Activated CD4-positive, alpha-beta memory T cell treated with anti-CD3 and anti-CD28 coated beads for 36 hours (primary cell): ENCODE results near the gene DNAL4. TPM values are rescaled to one million over a fixed set of nuclear protein-coding genes. Genes with fewer than 3 reads are reported as not detected.

Experiments
- CTCF ChIA-PET: fragments of 350-600 bp; sonication (Branson Sonifier 250); formaldehyde crosslinking; loops from one replicate; lab custom pipeline; 2021; ENCODE audit warnings: antibody characterized with exemption, inconsistent platforms; lab: Charles Lee
- POLR2A ChIA-PET: fragments of 350-600 bp; sonication (Branson Sonifier 250); formaldehyde crosslinking; loops from one replicate; lab custom pipeline; 2021; ENCODE audit warnings: antibody characterized with exemption; lab: Charles Lee
- DNase-seq: peaks from one replicate; pipeline ENCODE4 v3.0.0-alpha.2; 2020
- H3K27ac Mint-ChIP-seq: one replicate; pipeline ENCODE4 v1.8.0; 2021; ENCODE audit warnings: mixed read lengths
- H3K27me3 Mint-ChIP-seq: one replicate; pipeline ENCODE4 v1.8.0; 2021; ENCODE audit warnings: mixed read lengths
- H3K36me3 Mint-ChIP-seq: one replicate; pipeline ENCODE4 v1.8.0; 2021; ENCODE audit warnings: mixed read lengths
- H3K4me1 Mint-ChIP-seq: one replicate; pipeline ENCODE4 v1.8.0; 2021; ENCODE audit warnings: low read depth, mixed read lengths
- H3K4me3 Mint-ChIP-seq: one replicate; pipeline ENCODE4 v1.8.0; 2021; ENCODE audit warnings: mild to moderate bottlenecking, mixed read lengths
- H3K9me3 Mint-ChIP-seq: one replicate; pipeline ENCODE4 v1.8.0; 2021; ENCODE audit warnings: mixed read lengths
- intact Hi-C: fragments of 100-400 bp; cut with micrococcal nuclease; formaldehyde crosslinking; loops from one replicate; pipeline ENCODE4 v1.15.1; 2023
- total RNA-seq, 2 experiments: library from RNA; stranded (reverse); gene quantifications; one replicate each; pipeline ENCODE4 v1.2.3, GENCODE V29; 2021

Gene DNAL4
- total RNA-seq, 2 experiments from 2014 or later: 7.7 to 8.3 TPM

DNA sequence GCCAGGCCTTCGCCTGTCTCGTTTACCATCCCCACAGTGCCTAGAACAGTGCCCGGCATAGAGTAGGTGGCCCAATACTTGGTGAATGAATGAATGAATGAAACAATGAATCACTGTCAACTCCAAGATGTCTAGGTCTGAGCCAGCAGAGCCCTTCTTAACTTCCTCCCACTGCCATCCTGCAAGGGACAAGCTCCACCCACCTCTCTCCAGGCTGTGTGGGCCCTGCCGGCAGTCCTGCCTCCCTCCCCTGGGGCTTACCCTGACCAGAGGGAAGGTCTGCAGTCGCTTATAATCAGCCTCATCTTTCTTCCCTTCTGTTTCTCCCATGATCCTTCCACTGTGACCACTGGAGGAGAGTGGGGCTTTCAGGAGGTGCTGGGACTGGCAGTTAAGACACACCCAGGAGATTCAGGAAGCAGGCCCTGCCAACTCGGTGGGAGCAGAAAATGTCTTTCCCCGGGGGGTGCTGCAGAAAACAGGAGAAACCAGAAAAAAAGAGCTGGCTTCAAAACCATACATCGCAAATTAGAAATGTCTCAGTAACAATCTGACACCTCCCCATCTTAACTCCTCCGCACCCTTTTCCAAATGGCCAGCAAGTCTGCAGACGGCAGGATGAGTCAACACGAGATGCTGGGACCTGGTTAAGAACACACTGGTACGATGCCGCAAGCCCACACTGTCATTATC lies 11.4 kb downstream of the DNAL4 start:
- Mint-ChIP-seq H3K36me3 (no peaks in the 10 kb centered on the region), H3K9me3 (no peaks in the 10 kb centered on the region), H3K27me3 (no peaks in the 10 kb centered on the region), H3K4me3 (no peak overlapping the region), H3K4me1 (peaks cover 4% of the 10 kb centered on the region), H3K27ac (peak overlapping the region; percentile 53)
- CTCF ChIA-PET: interaction anchor here (1.2 kb wide), 1 partner anchor 14 kb away, joined by 3 read pairs; no protein-coding TSS in a partner anchor
- intact Hi-C loops: no loop called here
- DNase-seq: peak; percentile 28
- POLR2A ChIA-PET: no interaction called here

GRCh38 chr22:38781033-38781432 lies 12.9 kb downstream of the DNAL4 start:
- no peak for DNase-seq
- H3K27me3 Mint-ChIP-seq: no peaks in the 10 kb centered on the region
- ChIA-PET CTCF (no interaction called here), POLR2A (no interaction called here)
- no peaks in the 10 kb centered on the region for H3K9me3 Mint-ChIP-seq
- H3K36me3 Mint-ChIP-seq: no peaks in the 10 kb centered on the region
- no peak overlapping the region for H3K27ac Mint-ChIP-seq
- intact Hi-C loops: no loop called here
- no peak overlapping the region for H3K4me3 Mint-ChIP-seq
- H3K4me1 Mint-ChIP-seq: peaks cover 4% of the 10 kb centered on the region

- ChIA-PET POLR2A (no interaction called here), CTCF (interaction anchor here (0.7 kb wide), 1 partner anchor 11 kb away, joined by 3 read pairs; no protein-coding TSS in a partner anchor)
- Mint-ChIP-seq H3K27me3 (no peaks in the 10 kb centered on the region), H3K36me3 (no peaks in the 10 kb centered on the region), H3K4me3 (no peak overlapping the region), H3K27ac (no peak overlapping the region), H3K4me1 (peaks cover 4% of the 10 kb centered on the region), H3K9me3 (no peaks in the 10 kb centered on the region)
- DNase-seq: no peak
- intact Hi-C loops: no loop called here
Measured at GRCh38 chr22:38777087-38777671, 16.8 kb downstream of the DNAL4 start.

DNA sequence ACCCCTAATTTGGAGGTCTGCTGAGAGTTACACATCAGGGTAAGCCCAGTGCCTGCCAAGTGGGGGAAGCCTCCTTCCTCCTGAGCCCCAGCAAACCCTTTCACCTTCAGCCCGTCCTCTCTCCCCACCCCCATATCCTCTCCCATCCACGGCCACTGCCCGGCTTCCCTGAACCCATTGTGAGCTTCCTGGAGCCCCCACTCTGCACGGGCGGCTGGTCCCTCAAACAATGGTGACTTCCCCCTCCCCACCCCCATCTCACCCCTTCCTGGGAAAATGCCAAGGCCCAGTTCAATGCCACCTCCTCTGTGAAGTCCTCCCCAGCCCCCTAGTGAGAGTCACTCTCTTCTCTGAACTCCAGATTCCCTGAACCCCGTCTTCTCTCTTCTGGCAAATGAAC lies 17.9 kb downstream of the DNAL4 start:
- no peak for DNase-seq
- ChIA-PET POLR2A (no interaction called here), CTCF (interaction anchor here (1.7 kb wide), 1 partner anchor 10 kb away, joined by 5 read pairs; no protein-coding TSS in a partner anchor)

GRCh38 chr22:38775656-38776055 lies 18.3 kb downstream of the DNAL4 start:
- Mint-ChIP-seq H3K4me1 (peaks cover 3% of the 10 kb centered on the region), H3K27me3 (no peaks in the 10 kb centered on the region), H3K36me3 (no peaks in the 10 kb centered on the region), H3K4me3 (no peak overlapping the region), H3K27ac (no peak overlapping the region), H3K9me3 (no peaks in the 10 kb centered on the region)
- POLR2A ChIA-PET: no interaction called here
- CTCF ChIA-PET: interaction anchor here (1.7 kb wide), 1 partner anchor 10 kb away, joined by 5 read pairs; no protein-coding TSS in a partner anchor
- intact Hi-C loops: no loop called here
- DNase-seq: no peak

More for the DNA sequence above, 17.9 kb downstream of the DNAL4 start:
- intact Hi-C loops: no loop called here
- H3K27ac Mint-ChIP-seq: no peak overlapping the region
- no peaks in the 10 kb centered on the region for H3K9me3 Mint-ChIP-seq
- peaks cover 3% of the 10 kb centered on the region for H3K4me1 Mint-ChIP-seq
- H3K36me3 Mint-ChIP-seq: no peaks in the 10 kb centered on the region
- H3K27me3 Mint-ChIP-seq: no peaks in the 10 kb centered on the region
- no peak overlapping the region for H3K4me3 Mint-ChIP-seq

GRCh38 chr22:38774496-38775166 lies 19.3 kb downstream of the DNAL4 start:
- no peaks in the 10 kb centered on the region for H3K36me3 Mint-ChIP-seq
- no peak overlapping the region for H3K27ac Mint-ChIP-seq
- ChIA-PET CTCF (interaction anchor here (1.7 kb wide), 1 partner anchor 9 kb away, joined by 5 read pairs; no protein-coding TSS in a partner anchor), POLR2A (no interaction called here)
- intact Hi-C loops: no loop called here
- no peaks in the 10 kb centered on the region for H3K27me3 Mint-ChIP-seq
- H3K4me3 Mint-ChIP-seq: no peak overlapping the region
- DNase-seq: no peak
- peaks cover 3% of the 10 kb centered on the region for H3K4me1 Mint-ChIP-seq
- no peaks in the 10 kb centered on the region for H3K9me3 Mint-ChIP-seq

- intact Hi-C loops: no loop called here
- Mint-ChIP-seq H3K27me3 (no peaks in the 10 kb centered on the region), H3K36me3 (no peaks in the 10 kb centered on the region), H3K27ac (no peak overlapping the region), H3K4me1 (peaks cover 3% of the 10 kb centered on the region), H3K9me3 (no peaks in the 10 kb centered on the region), H3K4me3 (no peak overlapping the region)
- ChIA-PET POLR2A (no interaction called here), CTCF (no interaction called here)
- DNase-seq: no peak
Measured at GRCh38 chr22:38773363-38773946, 20.5 kb downstream of the DNAL4 start.

GRCh38 chr22:38772623-38772873 lies 21.4 kb downstream of the DNAL4 start:
- intact Hi-C loops: no loop called here
- no peaks in the 10 kb centered on the region for H3K9me3 Mint-ChIP-seq
- no peaks in the 10 kb centered on the region for H3K27me3 Mint-ChIP-seq
- DNase-seq: no peak
- no peak overlapping the region for H3K27ac Mint-ChIP-seq
- ChIA-PET POLR2A (no interaction called here), CTCF (no interaction called here)
- H3K4me1 Mint-ChIP-seq: peaks cover 3% of the 10 kb centered on the region
- no peak overlapping the region for H3K4me3 Mint-ChIP-seq
- no peaks in the 10 kb centered on the region for H3K36me3 Mint-ChIP-seq

GRCh38 chr22:38770257-38770949 lies 23.5 kb downstream of the DNAL4 start:
- Mint-ChIP-seq H3K27me3 (no peaks in the 10 kb centered on the region), H3K4me1 (peaks cover 3% of the 10 kb centered on the region), H3K9me3 (no peaks in the 10 kb centered on the region), H3K36me3 (no peaks in the 10 kb centered on the region), H3K27ac (no peak overlapping the region), H3K4me3 (no peak overlapping the region)
- intact Hi-C loops: no loop called here
- no peak for DNase-seq
- POLR2A ChIA-PET: interaction anchor here (1.3 kb wide), 1 partner anchor 14 kb away, joined by 5 read pairs; no protein-coding TSS in a partner anchor
- CTCF ChIA-PET: interaction anchor here (0.7 to 4.8 kb wide), 6 partner anchors 13 to 100 kb away, joined by 3 to 51 read pairs (median 18); partner anchors contain the start of gene SUN2

DNA sequence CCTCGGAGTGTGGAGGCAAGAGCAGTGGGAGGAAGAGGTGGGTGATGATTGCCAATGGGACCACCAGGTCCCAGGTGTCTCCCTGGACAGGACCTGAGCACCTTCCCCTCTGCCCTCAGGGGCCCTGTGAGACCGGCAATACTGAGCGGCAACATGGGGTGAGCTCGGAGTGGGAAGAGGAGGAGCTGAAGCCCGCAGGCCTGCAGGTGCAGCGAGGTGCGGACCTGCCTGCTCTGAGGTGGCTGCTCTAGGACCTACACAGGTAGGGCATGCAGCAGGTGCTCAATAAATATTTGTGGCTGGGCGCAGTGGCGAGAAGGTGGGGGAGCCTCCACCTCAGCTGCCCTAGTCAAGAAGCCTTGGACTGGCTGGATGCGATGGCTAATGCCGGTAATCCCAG lies 25.9 kb downstream of the DNAL4 start:
- intact Hi-C loops: no loop called here
- no peak overlapping the region for H3K27ac Mint-ChIP-seq
- no peaks in the 10 kb centered on the region for H3K36me3 Mint-ChIP-seq
- ChIA-PET POLR2A (no interaction called here), CTCF (interaction anchor here (0.9 to 4.8 kb wide), 12 partner anchors 10 to 235 kb away, joined by 3 to 51 read pairs (median 5); partner anchors contain the start of genes GTPBP1 and SUN2)
- no peaks in the 10 kb centered on the region for H3K4me1 Mint-ChIP-seq
- no peak for DNase-seq
- H3K27me3 Mint-ChIP-seq: no peaks in the 10 kb centered on the region
- no peaks in the 10 kb centered on the region for H3K9me3 Mint-ChIP-seq
- no peak overlapping the region for H3K4me3 Mint-ChIP-seq

DNA sequence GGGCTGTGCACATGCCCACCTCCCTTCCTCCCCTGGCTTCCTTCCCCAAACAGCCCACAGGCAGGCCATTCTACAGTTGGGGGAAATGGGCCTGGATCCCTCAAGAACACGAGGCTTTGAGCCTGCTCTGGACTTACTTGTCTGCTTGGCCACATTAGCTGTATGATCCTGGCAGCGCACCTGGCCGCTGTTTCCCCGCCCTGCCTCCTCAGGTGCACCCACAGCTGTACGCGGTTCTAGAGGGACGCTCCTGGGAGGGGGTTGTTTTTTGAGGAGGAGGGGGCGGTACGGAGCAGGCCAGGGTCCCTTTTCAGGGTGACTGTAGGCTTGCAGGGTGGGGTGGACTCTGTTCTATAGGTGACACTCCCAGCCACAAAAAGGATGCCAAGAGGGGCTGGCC lies 26.6 kb downstream of the DNAL4 start:
- intact Hi-C loops: no loop called here
- ChIA-PET POLR2A (no interaction called here), CTCF (interaction anchor here (0.6 to 4.8 kb wide), 7 partner anchors 10 to 255 kb away, joined by 3 to 51 read pairs (median 4); partner anchors contain the start of gene SUN2)
- Mint-ChIP-seq H3K4me1 (no peaks in the 10 kb centered on the region), H3K9me3 (no peaks in the 10 kb centered on the region), H3K27ac (no peak overlapping the region), H3K27me3 (no peaks in the 10 kb centered on the region), H3K36me3 (no peaks in the 10 kb centered on the region), H3K4me3 (no peak overlapping the region)
- no peak for DNase-seq
